Measurements from ENCODE around the gene KCNH1. TPM values are rescaled to one million over a fixed set of nuclear protein-coding genes. Genes with fewer than 3 reads are reported as not detected.

Gene KCNH1
- total and polyA plus RNA-seq, 10 donors = not detected

DNA sequence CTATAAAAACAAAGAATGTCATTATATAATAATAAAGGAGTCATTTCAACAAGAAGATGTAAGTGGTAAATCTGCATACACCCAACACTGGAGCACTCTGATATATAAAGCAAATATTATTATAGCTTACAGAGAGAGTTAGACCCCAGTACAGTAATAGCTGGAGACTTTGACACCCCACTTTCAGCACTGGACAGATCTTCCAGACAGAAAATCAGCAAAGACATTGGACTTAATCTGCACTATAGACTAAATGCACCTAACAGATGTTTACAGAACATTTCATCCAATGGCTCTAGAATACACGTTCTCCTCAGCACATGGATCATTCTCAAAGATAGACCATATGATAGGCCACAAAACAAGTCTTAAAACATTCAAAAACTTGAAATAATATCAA, 20.0 kb upstream of the KCNH1 start:
- no peaks in the 10 kb centered on the region for H3K27me3 ChIP-seq (replicated peaks in 1 of 7)
- H3K4me1 ChIP-seq = no peaks in the 10 kb centered on the region
- WGBS, 5 donors = 18 to 55% (median 50%) methylated on average over 1 of the region's 1 CpG
- no peak for TF ChIP-seq POLR2A (IDR thresholded peaks at IDR 0.05)
- no peaks in the 10 kb centered on the region for H3K36me3 ChIP-seq
- intact Hi-C loops (cut with DNase I; ENCODE audit: low total_unique reads) = no loop called here
- no peak overlapping the region for H3K4me3 ChIP-seq
- H3K9me3 ChIP-seq = peaks cover 0 to 21% (median 15%) of the 10 kb centered on the region in 8 donors
- no peak overlapping the region for H3K27ac ChIP-seq
- DNase-seq = no peak

DNA sequence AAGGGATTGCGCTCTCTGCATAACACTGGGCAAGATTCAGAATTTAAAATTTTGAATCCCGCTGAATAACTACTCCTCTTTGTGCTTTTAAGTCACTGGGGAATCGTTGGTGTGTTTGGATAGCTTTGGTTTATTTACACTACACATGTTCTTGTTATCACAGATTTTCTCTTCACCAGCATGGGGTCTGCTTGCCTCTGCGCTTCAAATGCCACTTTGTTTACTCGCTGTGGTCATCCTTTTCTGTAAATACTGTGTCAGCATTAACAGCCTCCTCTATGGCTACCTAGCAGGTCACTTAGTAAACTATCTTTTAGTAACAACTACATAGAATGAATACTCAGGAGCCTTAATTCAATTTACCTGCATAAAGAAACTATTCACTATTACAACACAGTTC, 14.4 kb upstream of the KCNH1 start:
- no peak for DNase-seq
- Histone ChIP-seq H3K4me1 (no peaks in the 10 kb centered on the region), H3K36me3 (no peaks in the 10 kb centered on the region), H3K27ac (no peak overlapping the region), H3K9me3 (peaks cover 0 to 4% (median 0%) of the 10 kb centered on the region in 8 donors), H3K4me3 (no peak overlapping the region), H3K27me3 (replicated peaks in 1 of 7) (peaks cover 0 to 35% (median 0%) of the 10 kb centered on the region in 7 donors)
- WGBS, 5 donors = 71 to 84% (median 79%) methylated on average over 5 of the region's 5 CpGs
- intact Hi-C loops (cut with DNase I; ENCODE audit: low total_unique reads) = no loop called here
- TF ChIP-seq, protein P1, sequence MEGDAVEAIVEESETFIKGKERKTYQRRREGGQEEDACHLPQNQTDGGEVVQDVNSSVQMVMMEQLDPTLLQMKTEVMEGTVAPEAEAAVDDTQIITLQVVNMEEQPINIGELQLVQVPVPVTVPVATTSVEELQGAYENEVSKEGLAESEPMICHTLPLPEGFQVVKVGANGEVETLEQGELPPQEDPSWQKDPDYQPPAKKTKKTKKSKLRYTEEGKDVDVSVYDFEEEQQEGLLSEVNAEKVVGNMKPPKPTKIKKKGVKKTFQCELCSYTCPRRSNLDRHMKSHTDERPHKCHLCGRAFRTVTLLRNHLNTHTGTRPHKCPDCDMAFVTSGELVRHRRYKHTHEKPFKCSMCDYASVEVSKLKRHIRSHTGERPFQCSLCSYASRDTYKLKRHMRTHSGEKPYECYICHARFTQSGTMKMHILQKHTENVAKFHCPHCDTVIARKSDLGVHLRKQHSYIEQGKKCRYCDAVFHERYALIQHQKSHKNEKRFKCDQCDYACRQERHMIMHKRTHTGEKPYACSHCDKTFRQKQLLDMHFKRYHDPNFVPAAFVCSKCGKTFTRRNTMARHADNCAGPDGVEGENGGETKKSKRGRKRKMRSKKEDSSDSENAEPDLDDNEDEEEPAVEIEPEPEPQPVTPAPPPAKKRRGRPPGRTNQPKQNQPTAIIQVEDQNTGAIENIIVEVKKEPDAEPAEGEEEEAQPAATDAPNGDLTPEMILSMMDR (IDR thresholded peaks at IDR 0.05 in 8 of 11, conservative IDR thresholded peaks at IDR 0.05 in 3 of 11) = no peak
- TF ChIP-seq POLR2A (IDR thresholded peaks at IDR 0.05) (no peak), POLR2AphosphoS5 (IDR thresholded peaks at IDR 0.05) (no peak)

- Histone ChIP-seq H3K4me3 (no peak overlapping the region), H3K27ac (no peak overlapping the region), H3K27me3 (replicated peaks in 1 of 7) (peaks cover 0 to 45% (median 8%) of the 10 kb centered on the region in 7 donors), H3K36me3 (no peaks in the 10 kb centered on the region), H3K9me3 (peaks cover 0 to 4% (median 0%) of the 10 kb centered on the region in 8 donors), H3K4me1 (no peaks in the 10 kb centered on the region)
- TF ChIP-seq POLR2AphosphoS5 (IDR thresholded peaks at IDR 0.05) (no peak), POLR2A (IDR thresholded peaks at IDR 0.05) (no peak)
- TF ChIP-seq, protein P1 (IDR thresholded peaks at IDR 0.05 in 8 of 11, conservative IDR thresholded peaks at IDR 0.05 in 3 of 11) = no peak
- intact Hi-C loops (cut with DNase I; ENCODE audit: low total_unique reads) = no loop called here
- DNase-seq = no peak
- WGBS, 5 donors = 48 to 55% (median 49%) methylated on average over 4 of the region's 4 CpGs
These were observed 12.0 kb upstream of the KCNH1 start for GRCh38 chr1:211145944-211146343.

DNA sequence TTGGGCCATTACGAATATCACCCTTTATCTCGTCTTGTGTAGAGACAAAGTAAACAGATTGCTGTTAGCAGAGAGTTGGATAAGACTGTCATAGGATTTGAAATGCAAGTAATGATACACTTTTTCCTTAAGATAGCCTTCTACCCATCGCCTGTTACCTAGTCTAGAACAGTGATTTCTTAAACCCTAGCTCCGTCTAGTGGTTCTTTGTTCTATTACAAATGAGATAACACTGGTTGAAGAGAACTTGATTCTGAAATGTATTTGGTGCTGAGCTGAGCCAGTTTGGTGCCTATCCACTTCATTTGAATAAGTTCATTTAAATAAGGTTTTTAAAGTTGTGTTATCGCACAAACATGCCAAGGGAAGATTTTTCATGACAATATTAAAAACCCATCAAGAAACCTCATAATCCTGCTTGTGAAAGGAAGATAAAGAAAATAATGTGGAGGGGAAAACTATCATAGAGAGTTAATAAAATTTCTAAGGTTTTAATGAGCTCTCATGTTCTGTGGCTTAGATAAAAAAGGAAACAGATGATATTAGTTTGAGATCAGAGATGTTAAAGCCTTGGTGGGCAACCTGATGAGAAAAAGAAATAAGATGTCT, 1.5 kb upstream of the KCNH1 start:
- intact Hi-C loops (cut with DNase I; ENCODE audit: low total_unique reads) = no loop called here
- WGBS, 5 donors = 34 to 46% (median 40%) methylated on average over 5 of the region's 5 CpGs
- Histone ChIP-seq H3K36me3 (no peaks in the 10 kb centered on the region), H3K4me3 (no peak overlapping the region), H3K27ac (no peak overlapping the region), H3K4me1 (peaks cover 10 to 22% (median 16%) of the 10 kb centered on the region in 6 donors), H3K9me3 (no peaks in the 10 kb centered on the region), H3K27me3 (replicated peaks in 1 of 7) (peaks cover 0 to 96% (median 51%) of the 10 kb centered on the region in 7 donors)
- TF ChIP-seq, protein P1 (IDR thresholded peaks at IDR 0.05 in 8 of 11, conservative IDR thresholded peaks at IDR 0.05 in 3 of 11) = peak in 4 of 11 experiments; percentile 16 to 31 (median 18)
- TF ChIP-seq POLR2A (IDR thresholded peaks at IDR 0.05) (no peak), POLR2AphosphoS5 (IDR thresholded peaks at IDR 0.05) (no peak)
- DNase-seq = no peak
